ENCODE data around the gene KCNB1. TPM values are rescaled to one million over a fixed set of nuclear protein-coding genes. Genes with fewer than 3 reads are reported as not detected.

KCNB1 gene
- total RNA-seq, 1 experiment from 2014 or later: not detected

GRCh38 chr20:49481116-49481515 lies 1.4 kb downstream of the KCNB1 start:
- H3K9me3 Mint-ChIP-seq (ENCODE audit: low read depth, unreplicated experiment): no peaks in the 10 kb centered on the region

DNA sequence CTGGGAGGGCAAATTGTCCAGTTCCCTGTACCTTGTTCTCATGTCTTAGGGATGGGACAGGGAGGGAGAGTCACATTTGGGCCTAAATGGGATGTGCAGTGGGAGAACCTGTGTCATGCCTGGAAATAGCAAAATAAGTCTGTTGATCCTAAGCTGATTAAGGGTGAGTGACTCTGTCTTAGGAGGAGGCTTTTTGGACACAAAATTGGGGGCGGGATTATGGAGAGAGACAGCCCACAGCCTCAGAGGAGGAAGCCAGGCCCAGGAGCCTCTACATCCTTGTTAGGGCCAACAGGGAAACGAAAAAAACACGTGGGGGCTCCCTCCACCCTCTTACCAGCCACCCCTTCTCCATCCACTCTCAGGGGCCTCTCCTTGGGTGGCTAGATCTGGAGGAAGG lies 2.2 kb downstream of the KCNB1 start:
- CTCF ChIA-PET: interaction anchor here (1.2 kb wide), 1 partner anchor 21 kb away, joined by 3 read pairs; no protein-coding TSS in a partner anchor
- intact Hi-C loops (cut with micrococcal nuclease; ENCODE audit: unreplicated experiment): no loop called here
- no TSS peak for BruUV-seq (replicated peaks)
- DNase-seq: no peak
- Mint-ChIP-seq H3K4me1 (ENCODE audit: low read depth, unreplicated experiment) (no peaks in the 10 kb centered on the region), H3K27me3 (ENCODE audit: unreplicated experiment) (peaks cover 93% of the 10 kb centered on the region), H3K36me3 (ENCODE audit: insufficient read depth, unreplicated experiment) (peaks cover 5% of the 10 kb centered on the region), H3K4me3 (ENCODE audit: low read depth, unreplicated experiment) (no peak overlapping the region), H3K9me3 (ENCODE audit: low read depth, unreplicated experiment) (no peaks in the 10 kb centered on the region), H3K27ac (ENCODE audit: unreplicated experiment) (no peak overlapping the region)
- no peak for TF ChIP-seq CTCF (IDR thresholded peaks at IDR 0.05; ENCODE audit: unreplicated experiment)

More at GRCh38 chr20:49481116-49481515, 1.4 kb downstream of the KCNB1 start:
- H3K27me3 Mint-ChIP-seq (ENCODE audit: unreplicated experiment): peaks cover 93% of the 10 kb centered on the region
- peaks cover 5% of the 10 kb centered on the region for H3K36me3 Mint-ChIP-seq (ENCODE audit: insufficient read depth, unreplicated experiment)
- H3K4me3 Mint-ChIP-seq (ENCODE audit: low read depth, unreplicated experiment): no peak overlapping the region
- H3K4me1 Mint-ChIP-seq (ENCODE audit: low read depth, unreplicated experiment): no peaks in the 10 kb centered on the region
- DNase-seq: no peak
- H3K27ac Mint-ChIP-seq (ENCODE audit: unreplicated experiment): no peak overlapping the region
- intact Hi-C loops (cut with micrococcal nuclease; ENCODE audit: unreplicated experiment): no loop called here
- no peak for TF ChIP-seq CTCF (IDR thresholded peaks at IDR 0.05; ENCODE audit: unreplicated experiment)
- no TSS peak for BruUV-seq (replicated peaks)
- CTCF ChIA-PET: no interaction called here

DNA sequence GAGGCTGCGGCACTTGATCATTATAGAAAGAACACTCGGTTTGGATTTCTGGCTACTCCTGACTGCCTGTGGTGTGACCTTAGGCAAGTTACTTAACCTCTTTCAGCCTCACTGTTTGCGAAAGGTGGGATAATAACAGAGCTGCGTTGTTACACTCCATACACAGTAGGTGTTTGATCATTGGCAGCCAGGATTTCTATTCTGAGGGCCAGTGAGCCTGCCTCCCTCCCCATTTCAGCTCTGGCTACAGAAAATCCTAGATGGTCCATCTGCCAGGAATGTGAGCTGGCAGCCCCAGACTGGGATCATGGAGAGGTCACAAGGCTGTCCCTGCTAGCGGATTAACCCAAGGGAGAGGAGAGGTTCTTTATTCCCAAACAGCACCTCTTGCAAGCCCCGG lies 2.7 kb downstream of the KCNB1 start:
- no peaks in the 10 kb centered on the region for H3K4me1 Mint-ChIP-seq (ENCODE audit: low read depth, unreplicated experiment)
- no peak overlapping the region for H3K27ac Mint-ChIP-seq (ENCODE audit: unreplicated experiment)
- CTCF ChIA-PET: interaction anchor here (1.2 kb wide), 1 partner anchor 22 kb away, joined by 3 read pairs; no protein-coding TSS in a partner anchor
- H3K4me3 Mint-ChIP-seq (ENCODE audit: low read depth, unreplicated experiment): no peak overlapping the region
- TF ChIP-seq CTCF (IDR thresholded peaks at IDR 0.05; ENCODE audit: unreplicated experiment): no peak
- H3K9me3 Mint-ChIP-seq (ENCODE audit: low read depth, unreplicated experiment): no peaks in the 10 kb centered on the region
- peaks cover 5% of the 10 kb centered on the region for H3K36me3 Mint-ChIP-seq (ENCODE audit: insufficient read depth, unreplicated experiment)
- DNase-seq: no peak
- no TSS peak for BruUV-seq (replicated peaks)
- H3K27me3 Mint-ChIP-seq (ENCODE audit: unreplicated experiment): peaks cover 93% of the 10 kb centered on the region
- intact Hi-C loops (cut with micrococcal nuclease; ENCODE audit: unreplicated experiment): no loop called here

DNA sequence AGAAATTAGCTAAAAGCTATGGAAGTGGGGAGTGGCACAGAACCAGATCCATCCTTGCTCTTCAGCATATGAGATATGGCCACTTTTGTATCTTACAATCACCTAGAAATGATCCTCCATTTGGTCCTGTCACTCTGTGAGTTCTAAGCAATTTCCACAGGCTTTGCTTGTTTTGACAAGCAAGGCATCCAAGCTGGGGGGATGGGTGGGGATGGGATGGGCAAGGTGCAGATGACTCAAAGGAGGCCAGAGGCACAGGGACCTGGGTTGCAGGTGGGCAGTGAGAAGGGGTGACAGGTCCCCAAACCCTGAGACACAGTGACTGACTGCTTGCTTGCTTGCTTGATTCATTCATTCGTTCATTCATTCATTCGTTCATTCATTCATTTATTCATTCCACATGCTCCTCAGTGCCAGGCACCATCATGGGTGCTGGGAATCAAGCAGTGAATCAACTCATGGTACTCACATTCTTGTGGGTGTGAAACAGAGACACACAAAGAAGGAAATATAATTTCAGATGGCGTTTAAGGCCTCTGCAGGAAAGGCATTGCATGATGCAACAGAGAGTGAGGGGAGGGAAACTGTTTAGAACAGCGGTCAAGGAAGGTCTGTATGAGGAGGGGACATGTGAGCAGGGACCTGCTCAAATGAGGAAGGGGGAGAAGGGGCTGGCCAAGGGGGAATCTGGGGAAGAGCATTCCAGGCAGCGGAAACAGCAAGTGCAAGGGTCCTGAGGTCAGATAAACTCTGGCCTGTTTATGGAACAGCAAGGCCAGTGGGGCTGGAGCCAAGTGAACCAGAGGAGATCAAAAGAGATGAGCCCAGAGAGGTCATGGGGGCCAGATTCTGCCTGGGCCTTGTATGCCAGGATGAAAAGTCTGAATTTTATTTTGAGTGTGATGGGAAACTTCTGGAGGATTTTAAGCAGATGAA lies 3.4 kb downstream of the KCNB1 start:
- Mint-ChIP-seq H3K36me3 (ENCODE audit: insufficient read depth, unreplicated experiment) (no peaks in the 10 kb centered on the region), H3K27ac (ENCODE audit: unreplicated experiment) (no peak overlapping the region), H3K4me1 (ENCODE audit: low read depth, unreplicated experiment) (no peaks in the 10 kb centered on the region), H3K4me3 (ENCODE audit: low read depth, unreplicated experiment) (no peak overlapping the region), H3K27me3 (ENCODE audit: unreplicated experiment) (peaks cover 93% of the 10 kb centered on the region), H3K9me3 (ENCODE audit: low read depth, unreplicated experiment) (no peaks in the 10 kb centered on the region)
- TF ChIP-seq CTCF (IDR thresholded peaks at IDR 0.05; ENCODE audit: unreplicated experiment): no peak
- no peak for DNase-seq
- intact Hi-C loops (cut with micrococcal nuclease; ENCODE audit: unreplicated experiment): no loop called here
- CTCF ChIA-PET: interaction anchor here (0.6 to 1.5 kb wide), 3 partner anchors 23 to 149 kb away, joined by 3 to 4 read pairs (median 4); no protein-coding TSS in a partner anchor
- BruUV-seq (replicated peaks): no TSS peak

Data from Calu3 (cell line).